ENCODE data around the gene FAHD2A.
"Not testable (repeated sequence)": the region's sequence is repeated elsewhere in the genome, so short reads cannot be mapped to it uniquely, and the experiment has no call there.

DNA sequence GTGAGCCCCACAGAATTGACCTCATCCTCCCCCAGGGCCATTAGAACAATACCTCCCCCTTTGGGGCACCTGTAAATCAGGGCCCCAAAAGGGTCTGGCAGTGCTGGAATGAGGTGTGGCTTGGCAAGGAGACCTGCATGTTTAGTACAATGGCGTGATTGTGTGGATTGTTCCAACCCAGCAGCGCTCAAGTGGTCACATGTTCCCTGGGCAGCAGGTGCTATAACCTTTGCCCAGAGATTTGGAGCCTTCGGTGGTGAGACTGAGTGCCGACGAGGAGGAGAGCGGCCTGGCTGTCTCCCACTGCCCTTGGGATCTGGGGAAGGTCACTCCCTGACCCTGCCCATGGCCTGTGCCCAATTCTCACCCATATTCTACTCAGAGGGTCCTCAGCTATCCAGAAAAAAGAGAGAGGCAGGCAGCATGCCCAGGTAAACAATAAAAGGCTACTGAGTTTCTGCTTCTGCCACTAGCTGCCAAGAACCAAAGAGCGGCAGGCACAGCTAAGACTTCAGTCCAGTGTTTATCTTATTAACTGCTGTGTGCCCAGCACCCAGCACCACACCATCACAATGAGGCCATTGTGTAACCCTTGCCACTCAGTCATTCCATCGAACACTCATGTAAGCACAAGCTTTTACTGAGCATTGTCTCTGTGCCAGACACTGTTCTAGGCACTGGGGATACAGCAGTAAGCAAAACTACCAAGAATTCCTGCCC is 27.4 kb downstream of the FAHD2A start:
- TF ChIP-seq, protein P1, sequence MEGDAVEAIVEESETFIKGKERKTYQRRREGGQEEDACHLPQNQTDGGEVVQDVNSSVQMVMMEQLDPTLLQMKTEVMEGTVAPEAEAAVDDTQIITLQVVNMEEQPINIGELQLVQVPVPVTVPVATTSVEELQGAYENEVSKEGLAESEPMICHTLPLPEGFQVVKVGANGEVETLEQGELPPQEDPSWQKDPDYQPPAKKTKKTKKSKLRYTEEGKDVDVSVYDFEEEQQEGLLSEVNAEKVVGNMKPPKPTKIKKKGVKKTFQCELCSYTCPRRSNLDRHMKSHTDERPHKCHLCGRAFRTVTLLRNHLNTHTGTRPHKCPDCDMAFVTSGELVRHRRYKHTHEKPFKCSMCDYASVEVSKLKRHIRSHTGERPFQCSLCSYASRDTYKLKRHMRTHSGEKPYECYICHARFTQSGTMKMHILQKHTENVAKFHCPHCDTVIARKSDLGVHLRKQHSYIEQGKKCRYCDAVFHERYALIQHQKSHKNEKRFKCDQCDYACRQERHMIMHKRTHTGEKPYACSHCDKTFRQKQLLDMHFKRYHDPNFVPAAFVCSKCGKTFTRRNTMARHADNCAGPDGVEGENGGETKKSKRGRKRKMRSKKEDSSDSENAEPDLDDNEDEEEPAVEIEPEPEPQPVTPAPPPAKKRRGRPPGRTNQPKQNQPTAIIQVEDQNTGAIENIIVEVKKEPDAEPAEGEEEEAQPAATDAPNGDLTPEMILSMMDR (conservative IDR thresholded peaks at IDR 0.05): not testable (repeated sequence)
- TF ChIP-seq EZH2 (IDR thresholded peaks at IDR 0.05; ENCODE audit: low read depth): not testable (repeated sequence)

Measured in PC-9 (cell line).